SK-N-SH (cell line): ENCODE results near the gene KCNF1. TPM values are rescaled to one million over a fixed set of nuclear protein-coding genes. Genes with fewer than 3 reads are reported as not detected.

Source experiments
- CTCF ChIA-PET: fragments of 300-600, 350-600 bp; formaldehyde crosslinking; extraction: SDS; loops from one replicate; lab custom pipeline; 2021; lab: Yijun Ruan, JAX
- POLR2A ChIA-PET: fragments of 350-600 bp; sonication (Branson Sonifier 250); formaldehyde crosslinking; extraction: SDS; loops from one replicate; lab custom pipeline; 2020; ENCODE audit warnings: antibody characterized with exemption, inconsistent platforms; lab: Yijun Ruan, JAX
- DNase-seq: peaks from one replicate; pipeline ENCODE4 v3.0.0; 2012
- H2AFZ ChIP-seq: fragments of 200-600 bp; sonication (generic); 2 replicates; pipeline ENCODE4 v1.8.1; 2016; ENCODE audit warnings: antibody characterized with exemption, mild to moderate bottlenecking, low read depth
- H3F3A ChIP-seq: fragments of 200-600 bp; sonication (generic); replicated peaks from 2 replicates; pipeline ENCODE3; 2016; ENCODE audit warnings: antibody characterized with exemption, mild to moderate bottlenecking; ENCODE audit not compliant: insufficient read depth
- H3K27ac ChIP-seq, 2 experiments: fragments of 200-500 bp in 1 of 2; fragments of 200-600 bp in 1 of 2; sonication (Bioruptor generic) in 1 of 2; sonication (generic), shearing (Covaris generic) in 1 of 2; 2 replicates each; pipeline versions ENCODE4 v1.5.1 to v1.6.1; 2014 to 2016; ENCODE audit warnings: low read depth in 2 of 2, inconsistent platforms in 1 of 2, low read length in 1 of 2, mild to moderate bottlenecking in 1 of 2, mixed read lengths in 1 of 2
- H3K27me3 ChIP-seq: fragments of 200-600 bp; sonication (generic), shearing (Covaris generic); 2 replicates; pipeline ENCODE4 v1.6.1; 2016; ENCODE audit warnings: mixed run types; ENCODE audit not compliant: insufficient read depth
- H3K36me3 ChIP-seq, 2 experiments: fragments of 200-500 bp in 1 of 2; fragments of 200-600 bp in 1 of 2; sonication (Bioruptor generic) in 1 of 2; sonication (generic) in 1 of 2; replicated peaks in 1 of 2; 2 replicates each; pipeline versions ENCODE3 to v1.5.1; 2014 to 2016; ENCODE audit warnings: low read length in 1 of 2, mild to moderate bottlenecking in 1 of 2; ENCODE audit not compliant: insufficient read depth in 2 of 2, control insufficient read depth in 1 of 2
- H3K4me1 ChIP-seq, 2 experiments: fragments of 200-500 bp in 1 of 2; fragments of 200-600 bp in 1 of 2; sonication (Bioruptor generic) in 1 of 2; sonication (generic), shearing (Covaris generic) in 1 of 2; 2 replicates each; pipeline versions ENCODE4 v1.5.1 to v1.6.1; 2014 to 2016; ENCODE audit warnings: low read depth in 1 of 2, low read length in 1 of 2, mixed run types in 1 of 2; ENCODE audit not compliant: insufficient read depth in 2 of 2, control insufficient read depth in 1 of 2
- H3K4me2 ChIP-seq: fragments of 200-600 bp; sonication (generic), shearing (Covaris generic); 2 replicates; pipeline ENCODE4 v1.6.1; 2017; ENCODE audit warnings: mixed run types
- H3K4me3 ChIP-seq, 2 experiments: fragments of 200-500 bp in 1 of 2; fragments of 200-600 bp in 1 of 2; sonication (Bioruptor generic) in 1 of 2; sonication (generic), shearing (Covaris generic) in 1 of 2; 2 replicates each; pipeline versions ENCODE4 v1.5.1 to v1.8.1; 2014 to 2016; ENCODE audit warnings: low read depth in 2 of 2, inconsistent platforms in 1 of 2, low read length in 1 of 2, mild to moderate bottlenecking in 1 of 2, mixed read lengths in 1 of 2, moderate library complexity in 1 of 2
- H3K79me2 ChIP-seq: fragments of 200-600 bp; sonication (generic); 2 replicates; pipeline ENCODE4 v1.8.1; 2017; ENCODE audit warnings: mild to moderate bottlenecking; ENCODE audit not compliant: insufficient read depth
- H3K9ac ChIP-seq: fragments of 200-600 bp; sonication (generic); 2 replicates; pipeline ENCODE4 v1.6.1; 2017; ENCODE audit warnings: mixed run types
- H3K9me2 ChIP-seq: fragments of 200-600 bp; sonication (generic); 2 replicates; pipeline ENCODE4 v1.6.1; 2017; ENCODE audit warnings: mixed run types
- H3K9me3 ChIP-seq: fragments of 200-600 bp; sonication (generic); 2 replicates; pipeline ENCODE4 v1.6.1; 2017; ENCODE audit warnings: mixed run types, mild to moderate bottlenecking, moderate library complexity
- H4K20me1 ChIP-seq: fragments of 200-600 bp; sonication (generic); 2 replicates; pipeline ENCODE4 v1.6.1; 2017; ENCODE audit warnings: mild to moderate bottlenecking, mixed run types; ENCODE audit not compliant: insufficient read depth
- EP300 ChIP-seq, 2 experiments: IDR thresholded peaks; 2 replicates each; pipeline versions ENCODE4 v1.4.0 to v1.6.1; 2012; ENCODE audit warnings: borderline replicate concordance in 1 of 2, low read depth in 1 of 2, low read length in 1 of 2
- FOSL2 ChIP-seq: IDR thresholded peaks from 2 replicates; pipeline ENCODE4 v1.4.0; 2012; ENCODE audit warnings: low read depth, mild to moderate bottlenecking, moderate library complexity, borderline replicate concordance
- FOXJ3 ChIP-seq: sonication (generic); formaldehyde crosslinking; IDR thresholded peaks from 2 replicates; pipeline ENCODE4 v1.5.1; 2020; ENCODE audit warnings: mild to moderate bottlenecking, missing genetic modification reagents
- FOXM1 ChIP-seq: IDR thresholded peaks from 2 replicates; pipeline ENCODE4 v1.4.0; 2012; ENCODE audit warnings: low read depth, mild to moderate bottlenecking
- GABPA ChIP-seq: IDR thresholded peaks from 2 replicates; pipeline ENCODE4 v1.4.0; 2012; ENCODE audit warnings: low read depth, mild to moderate bottlenecking
- GATA2 ChIP-seq: sonication (generic); formaldehyde crosslinking; IDR thresholded peaks from 2 replicates; pipeline ENCODE4 v1.5.0; 2020; ENCODE audit warnings: mild to moderate bottlenecking, missing genetic modification reagents
- IRF3 ChIP-seq: fragments of 150-350 bp; IDR thresholded peaks from 2 replicates; pipeline ENCODE4 v1.6.1; 2016; ENCODE audit warnings: mild to moderate bottlenecking, low read depth, low read length
- JUND ChIP-seq: IDR thresholded peaks from 2 replicates; pipeline ENCODE4 v1.4.0; 2012
- MEF2A ChIP-seq: IDR thresholded peaks from 2 replicates; pipeline ENCODE4 v1.4.0; 2012; ENCODE audit warnings: low read depth, borderline replicate concordance
- MXI1 ChIP-seq: IDR thresholded peaks from 2 replicates; pipeline ENCODE4 v1.6.1; 2012; ENCODE audit warnings: mild to moderate bottlenecking, low read depth, low read length, improper control_type of control experiment
- NFIC ChIP-seq: IDR thresholded peaks from 2 replicates; pipeline ENCODE4 v1.4.0; 2012; ENCODE audit warnings: borderline replicate concordance
- PBX3 ChIP-seq: IDR thresholded peaks from 2 replicates; pipeline ENCODE4; 2012
- POLR2AphosphoS5 ChIP-seq: IDR thresholded peaks from 2 replicates; pipeline ENCODE4 v1.6.1; 2012; ENCODE audit warnings: low read depth, low read length
- RAD21 ChIP-seq: IDR thresholded peaks from 2 replicates; pipeline ENCODE4 v1.6.1; 2012; ENCODE audit warnings: mild to moderate bottlenecking, low read length
- RCOR1 ChIP-seq: fragments of 150-350 bp; IDR thresholded peaks from 2 replicates; pipeline ENCODE4 v1.6.1; 2017; ENCODE audit warnings: antibody characterized with exemption, low read length
- RFX5 ChIP-seq: IDR thresholded peaks from 2 replicates; pipeline ENCODE4 v1.6.1; 2012; ENCODE audit warnings: mild to moderate bottlenecking, improper control_type of control experiment, low read length
- RXRA ChIP-seq: IDR thresholded peaks from 2 replicates; pipeline ENCODE4 v1.4.0; 2012; ENCODE audit warnings: low read depth, mild to moderate bottlenecking, borderline replicate concordance
- SIN3A ChIP-seq: IDR thresholded peaks from 2 replicates; pipeline ENCODE4 v1.6.1; 2012; ENCODE audit warnings: low read depth, mild to moderate bottlenecking, low read length, moderate library complexity, borderline replicate concordance
- SMC3 ChIP-seq: IDR thresholded peaks from 2 replicates; pipeline ENCODE4 v1.6.1; 2012; ENCODE audit warnings: low read depth, low read length, improper control_type of control experiment
- TCF12 ChIP-seq: IDR thresholded peaks from 2 replicates; pipeline ENCODE4 v1.4.0; 2012
- YY1 ChIP-seq: IDR thresholded peaks from 2 replicates; pipeline ENCODE4 v1.4.0; 2012; ENCODE audit warnings: low read depth, mild to moderate bottlenecking
- ZBTB33 ChIP-seq: IDR thresholded peaks from 2 replicates; pipeline ENCODE4 v1.4.0; 2012; ENCODE audit warnings: low read depth, borderline replicate concordance
- WGBS: methylation state at CpG from one replicate; pipeline ENCODE4 v1.1.6; 2017; ENCODE audit warnings: low lambda C conversion rate; 5-methylcytosine and 5-hydroxymethylcytosine counted together
- polyA plus RNA-seq, 3 experiments: library from polyadenylated mRNA; depleted of rRNA; stranded (reverse); fragments of >200 nt; gene quantifications; 2 replicates each; pipeline ENCODE4 v1.2.3, GENCODE V29; 2012

The KCNF1 gene
- polyA plus RNA-seq, 1 of the 3 experiments (the other 2 are of a cell fraction), result 0.23 TPM

GRCh38 chr2:10877651-10878111 lies 34.1 kb upstream of the KCNF1 start:
- Histone ChIP-seq H2AFZ (no peak overlapping the region), H3K27ac (no peak overlapping the region), H4K20me1 (no peaks in the 10 kb centered on the region), H3K4me1 (no peaks in the 10 kb centered on the region), H3K79me2 (no peaks in the 10 kb centered on the region), H3K9me2 (no peaks in the 10 kb centered on the region), H3K4me2 (no peak overlapping the region), H3K9ac (no peak overlapping the region), H3K27me3 (no peaks in the 10 kb centered on the region), H3K4me3 (no peak overlapping the region), H3F3A (no peaks in the 10 kb centered on the region), H3K36me3 (no peaks in the 10 kb centered on the region), H3K9me3 (no peaks in the 10 kb centered on the region)
- TF ChIP-seq FOXM1, result no peak
- no peak for TF ChIP-seq EP300 (IDR thresholded peaks at IDR 0.05; ENCODE audit: borderline replicate concordance in 1 of 2, low read depth in 1 of 2, low read length in 1 of 2)
- TF ChIP-seq SIN3A, result no peak
- TF ChIP-seq GATA2 (CRISPR knock-in tag), result no peak
- TF ChIP-seq IRF3, result no peak
- TF ChIP-seq ZBTB33, result no peak
- no peak for TF ChIP-seq POLR2AphosphoS5
- TF ChIP-seq GABPA, result no peak
- no peak for TF ChIP-seq YY1
- TF ChIP-seq RCOR1, result no peak
- TF ChIP-seq SMC3, result no peak
- ChIA-PET CTCF (interaction anchor here (2.0 to 5.4 kb wide), 4 partner anchors 22 to 46 kb away, joined by 5 to 22 read pairs (median 8); no protein-coding TSS in a partner anchor), POLR2A (no interaction called here)
- no peak for DNase-seq
- 64% methylated on average over 10 of the region's 11 CpGs for WGBS

GRCh38 chr2:10878268-10878915 lies 33.3 kb upstream of the KCNF1 start:
- ChIA-PET POLR2A (no interaction called here), CTCF (interaction anchor here (2.0 to 5.4 kb wide), 3 partner anchors 22 to 46 kb away, joined by 5 to 22 read pairs (median 9); no protein-coding TSS in a partner anchor)
- Histone ChIP-seq H3K4me1 (peaks cover 0 to 4% of the 10 kb centered on the region in 2 experiments; a peak in 1 of 4 replicates), H3F3A (no peaks in the 10 kb centered on the region), H3K4me3 (no peak overlapping the region), H3K79me2 (no peaks in the 10 kb centered on the region), H3K36me3 (no peaks in the 10 kb centered on the region), H3K4me2 (no peak overlapping the region), H3K27ac (no peak overlapping the region), H3K9ac (no peak overlapping the region), H3K27me3 (no peaks in the 10 kb centered on the region), H3K9me3 (no peaks in the 10 kb centered on the region), H3K9me2 (no peaks in the 10 kb centered on the region), H2AFZ (no peak overlapping the region), H4K20me1 (no peaks in the 10 kb centered on the region)
- WGBS, result 80% methylated on average over 12 of the region's 12 CpGs
- no peak for TF ChIP-seq FOSL2
- TF ChIP-seq NFIC, result no peak
- no peak for TF ChIP-seq RFX5
- TF ChIP-seq POLR2AphosphoS5, result no peak
- no peak for TF ChIP-seq IRF3
- TF ChIP-seq GATA2 (CRISPR knock-in tag), result no peak
- no peak for TF ChIP-seq PBX3
- no peak for TF ChIP-seq FOXJ3 (CRISPR knock-in tag)
- TF ChIP-seq RXRA, result no peak
- TF ChIP-seq MXI1, result no peak
- no peak for TF ChIP-seq JUND
- no peak for TF ChIP-seq MEF2A
- no peak for TF ChIP-seq SIN3A
- TF ChIP-seq RAD21, result no peak
- no peak for TF ChIP-seq TCF12
- DNase-seq, result no peak
